ENCODE measurements around the gene GNL1. TPM values are rescaled to one million over a fixed set of nuclear protein-coding genes. Genes with fewer than 3 reads are reported as not detected.

The GNL1 gene
- total and polyA plus RNA-seq, 2 experiments from 2014 or later, result 31.4 to 42.5 TPM

DNA sequence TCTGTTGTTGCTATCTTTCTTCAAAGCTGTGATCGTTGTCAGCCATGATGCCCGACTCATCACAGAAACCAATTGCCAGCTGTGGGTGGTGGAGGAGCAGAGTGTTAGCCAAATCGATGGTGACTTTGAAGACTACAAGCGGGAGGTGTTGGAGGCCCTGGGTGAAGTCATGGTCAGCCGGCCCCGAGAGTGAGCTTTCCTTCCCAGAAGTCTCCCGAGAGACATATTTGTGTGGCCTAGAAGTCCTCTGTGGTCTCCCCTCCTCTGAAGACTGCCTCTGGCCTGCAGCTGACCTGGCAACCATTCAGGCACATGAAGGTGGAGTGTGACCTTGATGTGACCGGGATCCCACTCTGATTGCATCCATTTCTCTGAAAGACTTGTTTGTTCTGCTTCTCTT lies 34.2 kb upstream of the GNL1 start:
- H3K4me1 Mint-ChIP-seq, result no peaks in the 10 kb centered on the region
- H4K20me1 ChIP-seq (replicated peaks; ENCODE audit: insufficient read depth), result peaks cover 33% of the 10 kb centered on the region; the same call in 1 of the 2 replicates
- H3K27me3 ChIP-seq (ENCODE audit: insufficient read depth), result no peaks in the 10 kb centered on the region
- no peaks in the 10 kb centered on the region for H3K4me1 ChIP-seq (ENCODE audit: insufficient read depth)
- H3K79me2 ChIP-seq (replicated peaks; ENCODE audit: insufficient read depth), result peaks cover 13% of the 10 kb centered on the region
- H3K27ac ChIP-seq (ENCODE audit: low read depth), result no peak overlapping the region
- peaks cover 16% of the 10 kb centered on the region; the same call in 1 of the 2 replicates for H3F3A ChIP-seq (replicated peaks; ENCODE audit: low read depth)
- peaks cover 53% of the 10 kb centered on the region for H3K36me3 ChIP-seq (ENCODE audit: insufficient read depth)
- H3K36me3 Mint-ChIP-seq (ENCODE audit: low read depth), result peaks cover 89% of the 10 kb centered on the region
- no peak overlapping the region for H2AFZ ChIP-seq
- no peak overlapping the region for H3K4me3 Mint-ChIP-seq
- no peak for DNase-seq (ENCODE audit: low spot score)
- no peak for ATAC-seq
- no peak overlapping the region for H3K4me2 ChIP-seq
- no peak overlapping the region for H3K4me3 ChIP-seq
- no peaks in the 10 kb centered on the region for H3K9me3 Mint-ChIP-seq
- no peaks in the 10 kb centered on the region for H3K9me2 ChIP-seq (ENCODE audit: insufficient read depth)
- H3K27ac Mint-ChIP-seq, result peak overlapping the region; percentile 82
- peaks cover 3% of the 10 kb centered on the region for H3K27me3 Mint-ChIP-seq (ENCODE audit: insufficient read depth, low read depth, poor library complexity)
- TF ChIP-seq EZH2phosphoT487 (IDR thresholded peaks at IDR 0.05; ENCODE audit: unreplicated experiment) (no peak), POLR2AphosphoS5 (IDR thresholded peaks at IDR 0.05; ENCODE audit: low read depth) (no peak), CREB1 (CRISPR knock-in tag; IDR thresholded peaks at IDR 0.05; ENCODE audit: low read depth) (no peak), ZNF114 (CRISPR knock-in tag; IDR thresholded peaks at IDR 0.05) (no peak), EZH2 (IDR thresholded peaks at IDR 0.05; ENCODE audit: low read depth, unreplicated experiment) (no peak), JUNB (IDR thresholded peaks at IDR 0.05; ENCODE audit: unreplicated experiment) (no peak), STAT1 (IDR thresholded peaks at IDR 0.05; ENCODE audit: unreplicated experiment) (no peak), NANOG (IDR thresholded peaks at IDR 0.05; ENCODE audit: borderline replicate concordance) (no peak), ZNF331 (CRISPR knock-in tag; IDR thresholded peaks at IDR 0.05; ENCODE audit: low read depth) (no peak)
- TF ChIP-seq, protein P1, sequence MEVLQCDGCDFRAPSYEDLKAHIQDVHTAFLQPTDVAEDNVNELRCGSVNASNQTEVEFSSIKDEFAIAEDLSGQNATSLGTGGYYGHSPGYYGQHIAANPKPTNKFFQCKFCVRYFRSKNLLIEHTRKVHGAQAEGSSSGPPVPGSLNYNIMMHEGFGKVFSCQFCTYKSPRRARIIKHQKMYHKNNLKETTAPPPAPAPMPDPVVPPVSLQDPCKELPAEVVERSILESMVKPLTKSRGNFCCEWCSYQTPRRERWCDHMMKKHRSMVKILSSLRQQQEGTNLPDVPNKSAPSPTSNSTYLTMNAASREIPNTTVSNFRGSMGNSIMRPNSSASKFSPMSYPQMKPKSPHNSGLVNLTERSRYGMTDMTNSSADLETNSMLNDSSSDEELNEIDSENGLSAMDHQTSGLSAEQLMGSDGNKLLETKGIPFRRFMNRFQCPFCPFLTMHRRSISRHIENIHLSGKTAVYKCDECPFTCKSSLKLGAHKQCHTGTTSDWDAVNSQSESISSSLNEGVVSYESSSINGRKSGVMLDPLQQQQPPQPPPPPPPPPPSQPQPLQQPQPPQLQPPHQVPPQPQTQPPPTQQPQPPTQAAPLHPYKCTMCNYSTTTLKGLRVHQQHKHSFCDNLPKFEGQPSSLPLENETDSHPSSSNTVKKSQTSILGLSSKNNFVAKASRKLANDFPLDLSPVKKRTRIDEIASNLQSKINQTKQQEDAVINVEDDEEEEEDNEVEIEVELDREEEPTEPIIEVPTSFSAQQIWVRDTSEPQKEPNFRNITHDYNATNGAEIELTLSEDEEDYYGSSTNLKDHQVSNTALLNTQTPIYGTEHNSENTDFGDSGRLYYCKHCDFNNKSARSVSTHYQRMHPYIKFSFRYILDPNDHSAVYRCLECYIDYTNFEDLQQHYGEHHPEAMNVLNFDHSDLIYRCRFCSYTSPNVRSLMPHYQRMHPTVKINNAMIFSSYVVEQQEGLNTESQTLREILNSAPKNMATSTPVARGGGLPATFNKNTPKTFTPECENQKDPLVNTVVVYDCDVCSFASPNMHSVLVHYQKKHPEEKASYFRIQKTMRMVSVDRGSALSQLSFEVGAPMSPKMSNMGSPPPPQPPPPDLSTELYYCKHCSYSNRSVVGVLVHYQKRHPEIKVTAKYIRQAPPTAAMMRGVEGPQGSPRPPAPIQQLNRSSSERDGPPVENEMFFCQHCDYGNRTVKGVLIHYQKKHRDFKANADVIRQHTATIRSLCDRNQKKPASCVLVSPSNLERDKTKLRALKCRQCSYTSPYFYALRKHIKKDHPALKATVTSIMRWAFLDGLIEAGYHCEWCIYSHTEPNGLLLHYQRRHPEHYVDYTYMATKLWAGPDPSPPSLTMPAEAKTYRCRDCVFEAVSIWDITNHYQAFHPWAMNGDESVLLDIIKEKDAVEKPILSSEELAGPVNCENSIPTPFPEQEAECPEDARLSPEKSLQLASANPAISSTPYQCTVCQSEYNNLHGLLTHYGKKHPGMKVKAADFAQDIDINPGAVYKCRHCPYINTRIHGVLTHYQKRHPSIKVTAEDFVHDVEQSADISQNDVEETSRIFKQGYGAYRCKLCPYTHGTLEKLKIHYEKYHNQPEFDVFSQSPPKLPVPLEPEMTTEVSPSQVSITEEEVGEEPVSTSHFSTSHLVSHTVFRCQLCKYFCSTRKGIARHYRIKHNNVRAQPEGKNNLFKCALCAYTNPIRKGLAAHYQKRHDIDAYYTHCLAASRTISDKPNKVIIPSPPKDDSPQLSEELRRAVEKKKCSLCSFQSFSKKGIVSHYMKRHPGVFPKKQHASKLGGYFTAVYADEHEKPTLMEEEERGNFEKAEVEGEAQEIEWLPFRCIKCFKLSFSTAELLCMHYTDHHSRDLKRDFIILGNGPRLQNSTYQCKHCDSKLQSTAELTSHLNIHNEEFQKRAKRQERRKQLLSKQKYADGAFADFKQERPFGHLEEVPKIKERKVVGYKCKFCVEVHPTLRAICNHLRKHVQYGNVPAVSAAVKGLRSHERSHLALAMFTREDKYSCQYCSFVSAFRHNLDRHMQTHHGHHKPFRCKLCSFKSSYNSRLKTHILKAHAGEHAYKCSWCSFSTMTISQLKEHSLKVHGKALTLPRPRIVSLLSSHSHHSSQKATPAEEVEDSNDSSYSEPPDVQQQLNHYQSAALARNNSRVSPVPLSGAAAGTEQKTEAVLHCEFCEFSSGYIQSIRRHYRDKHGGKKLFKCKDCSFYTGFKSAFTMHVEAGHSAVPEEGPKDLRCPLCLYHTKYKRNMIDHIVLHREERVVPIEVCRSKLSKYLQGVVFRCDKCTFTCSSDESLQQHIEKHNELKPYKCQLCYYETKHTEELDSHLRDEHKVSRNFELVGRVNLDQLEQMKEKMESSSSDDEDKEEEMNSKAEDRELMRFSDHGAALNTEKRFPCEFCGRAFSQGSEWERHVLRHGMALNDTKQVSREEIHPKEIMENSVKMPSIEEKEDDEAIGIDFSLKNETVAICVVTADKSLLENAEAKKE (CRISPR knock-in tag; IDR thresholded peaks at IDR 0.05), result no peak
- TF ChIP-seq, protein P2, sequence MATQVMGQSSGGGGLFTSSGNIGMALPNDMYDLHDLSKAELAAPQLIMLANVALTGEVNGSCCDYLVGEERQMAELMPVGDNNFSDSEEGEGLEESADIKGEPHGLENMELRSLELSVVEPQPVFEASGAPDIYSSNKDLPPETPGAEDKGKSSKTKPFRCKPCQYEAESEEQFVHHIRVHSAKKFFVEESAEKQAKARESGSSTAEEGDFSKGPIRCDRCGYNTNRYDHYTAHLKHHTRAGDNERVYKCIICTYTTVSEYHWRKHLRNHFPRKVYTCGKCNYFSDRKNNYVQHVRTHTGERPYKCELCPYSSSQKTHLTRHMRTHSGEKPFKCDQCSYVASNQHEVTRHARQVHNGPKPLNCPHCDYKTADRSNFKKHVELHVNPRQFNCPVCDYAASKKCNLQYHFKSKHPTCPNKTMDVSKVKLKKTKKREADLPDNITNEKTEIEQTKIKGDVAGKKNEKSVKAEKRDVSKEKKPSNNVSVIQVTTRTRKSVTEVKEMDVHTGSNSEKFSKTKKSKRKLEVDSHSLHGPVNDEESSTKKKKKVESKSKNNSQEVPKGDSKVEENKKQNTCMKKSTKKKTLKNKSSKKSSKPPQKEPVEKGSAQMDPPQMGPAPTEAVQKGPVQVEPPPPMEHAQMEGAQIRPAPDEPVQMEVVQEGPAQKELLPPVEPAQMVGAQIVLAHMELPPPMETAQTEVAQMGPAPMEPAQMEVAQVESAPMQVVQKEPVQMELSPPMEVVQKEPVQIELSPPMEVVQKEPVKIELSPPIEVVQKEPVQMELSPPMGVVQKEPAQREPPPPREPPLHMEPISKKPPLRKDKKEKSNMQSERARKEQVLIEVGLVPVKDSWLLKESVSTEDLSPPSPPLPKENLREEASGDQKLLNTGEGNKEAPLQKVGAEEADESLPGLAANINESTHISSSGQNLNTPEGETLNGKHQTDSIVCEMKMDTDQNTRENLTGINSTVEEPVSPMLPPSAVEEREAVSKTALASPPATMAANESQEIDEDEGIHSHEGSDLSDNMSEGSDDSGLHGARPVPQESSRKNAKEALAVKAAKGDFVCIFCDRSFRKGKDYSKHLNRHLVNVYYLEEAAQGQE (IDR thresholded peaks at IDR 0.05; ENCODE audit: unreplicated experiment), result no peak
- TF ChIP-seq, protein P3, sequence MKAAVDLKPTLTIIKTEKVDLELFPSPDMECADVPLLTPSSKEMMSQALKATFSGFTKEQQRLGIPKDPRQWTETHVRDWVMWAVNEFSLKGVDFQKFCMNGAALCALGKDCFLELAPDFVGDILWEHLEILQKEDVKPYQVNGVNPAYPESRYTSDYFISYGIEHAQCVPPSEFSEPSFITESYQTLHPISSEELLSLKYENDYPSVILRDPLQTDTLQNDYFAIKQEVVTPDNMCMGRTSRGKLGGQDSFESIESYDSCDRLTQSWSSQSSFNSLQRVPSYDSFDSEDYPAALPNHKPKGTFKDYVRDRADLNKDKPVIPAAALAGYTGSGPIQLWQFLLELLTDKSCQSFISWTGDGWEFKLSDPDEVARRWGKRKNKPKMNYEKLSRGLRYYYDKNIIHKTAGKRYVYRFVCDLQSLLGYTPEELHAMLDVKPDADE (IDR thresholded peaks at IDR 0.05), result no peak
- TF ChIP-seq, protein P4, sequence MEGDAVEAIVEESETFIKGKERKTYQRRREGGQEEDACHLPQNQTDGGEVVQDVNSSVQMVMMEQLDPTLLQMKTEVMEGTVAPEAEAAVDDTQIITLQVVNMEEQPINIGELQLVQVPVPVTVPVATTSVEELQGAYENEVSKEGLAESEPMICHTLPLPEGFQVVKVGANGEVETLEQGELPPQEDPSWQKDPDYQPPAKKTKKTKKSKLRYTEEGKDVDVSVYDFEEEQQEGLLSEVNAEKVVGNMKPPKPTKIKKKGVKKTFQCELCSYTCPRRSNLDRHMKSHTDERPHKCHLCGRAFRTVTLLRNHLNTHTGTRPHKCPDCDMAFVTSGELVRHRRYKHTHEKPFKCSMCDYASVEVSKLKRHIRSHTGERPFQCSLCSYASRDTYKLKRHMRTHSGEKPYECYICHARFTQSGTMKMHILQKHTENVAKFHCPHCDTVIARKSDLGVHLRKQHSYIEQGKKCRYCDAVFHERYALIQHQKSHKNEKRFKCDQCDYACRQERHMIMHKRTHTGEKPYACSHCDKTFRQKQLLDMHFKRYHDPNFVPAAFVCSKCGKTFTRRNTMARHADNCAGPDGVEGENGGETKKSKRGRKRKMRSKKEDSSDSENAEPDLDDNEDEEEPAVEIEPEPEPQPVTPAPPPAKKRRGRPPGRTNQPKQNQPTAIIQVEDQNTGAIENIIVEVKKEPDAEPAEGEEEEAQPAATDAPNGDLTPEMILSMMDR (conservative IDR thresholded peaks at IDR 0.05; ENCODE audit: low read depth in 2 of 2), result no peak
